H9 (cell line): ENCODE measurements around the gene PRKD3. TPM values are rescaled to one million over a fixed set of nuclear protein-coding genes. Genes with fewer than 3 reads are reported as not detected.

Experiments used
- DNase-seq: peaks from one replicate; pipeline ENCODE4 v3.0.0-alpha.2; 2017
- H2AFZ ChIP-seq: one replicate; pipeline ENCODE4 v1.6.1; 2013; ENCODE audit warnings: mild to moderate bottlenecking, low read length, control low read depth, moderate library complexity
- H2AK5ac ChIP-seq: 2 replicates; pipeline ENCODE4 v1.6.1; 2013; ENCODE audit warnings: low read length, control low read depth, mixed read lengths; ENCODE audit not compliant: insufficient read length
- H2BK120ac ChIP-seq: one replicate; pipeline ENCODE4 v1.6.1; 2013; ENCODE audit warnings: low read depth, mild to moderate bottlenecking, low read length, control low read depth, inconsistent platforms; ENCODE audit not compliant: poor library complexity, severe bottlenecking
- H2BK12ac ChIP-seq: 2 replicates; pipeline ENCODE4 v1.6.1; 2013; ENCODE audit warnings: low read length, control low read depth, mixed read lengths, low read depth; ENCODE audit not compliant: insufficient read length
- H2BK15ac ChIP-seq: 2 replicates; pipeline ENCODE4 v1.6.1; 2013; ENCODE audit warnings: low read depth, low read length, control low read depth
- H2BK20ac ChIP-seq: one replicate; pipeline ENCODE4 v1.6.1; 2013; ENCODE audit warnings: low read depth, mild to moderate bottlenecking, low read length, control low read depth, inconsistent platforms; ENCODE audit not compliant: poor library complexity, severe bottlenecking
- H2BK5ac ChIP-seq: 2 replicates; pipeline ENCODE4 v1.6.1; 2013; ENCODE audit warnings: low read length, control low read depth, mixed read lengths; ENCODE audit not compliant: insufficient read length
- H3K14ac ChIP-seq: 2 replicates; pipeline ENCODE4 v1.6.1; 2013; ENCODE audit warnings: low read length, control low read depth; ENCODE audit not compliant: insufficient read depth
- H3K18ac ChIP-seq: 2 replicates; pipeline ENCODE4 v1.6.1; 2013; ENCODE audit warnings: low read depth, mild to moderate bottlenecking, mixed read lengths, low read length, control low read depth; ENCODE audit not compliant: insufficient read length
- H3K23ac ChIP-seq: 2 replicates; pipeline ENCODE4 v1.6.1; 2013; ENCODE audit warnings: low read length, control low read depth, mixed read lengths, low read depth; ENCODE audit not compliant: insufficient read length
- H3K23me2 ChIP-seq: 2 replicates; pipeline ENCODE4 v1.6.1; 2013; ENCODE audit warnings: low read depth, mild to moderate bottlenecking, mixed read lengths, low read length, control low read depth; ENCODE audit not compliant: insufficient read length, poor library complexity, severe bottlenecking
- H3K27ac ChIP-seq: 2 replicates; pipeline ENCODE4 v1.5.1; 2013; ENCODE audit warnings: low read length, control low read depth, mixed read lengths, low read depth; ENCODE audit not compliant: insufficient read length
- H3K27me3 ChIP-seq: 2 replicates; pipeline ENCODE4 v1.6.1; 2013; ENCODE audit warnings: low read length, control low read depth, inconsistent platforms; ENCODE audit not compliant: insufficient read depth
- H3K4ac ChIP-seq: 2 replicates; pipeline ENCODE4 v1.6.1; 2013; ENCODE audit warnings: low read depth, mild to moderate bottlenecking, control low read depth, inconsistent platforms, low read length, moderate library complexity
- H3K4me1 ChIP-seq: 2 replicates; pipeline ENCODE4 v1.6.1; 2013; ENCODE audit warnings: low read length, control low read depth, inconsistent platforms; ENCODE audit not compliant: insufficient read depth
- H3K4me2 ChIP-seq: 2 replicates; pipeline ENCODE4 v1.6.1; 2013; ENCODE audit warnings: low read length, control low read depth, mixed read lengths; ENCODE audit not compliant: insufficient read length, insufficient read depth
- H3K56ac ChIP-seq: 2 replicates; pipeline ENCODE4 v1.6.1; 2013; ENCODE audit warnings: low read depth, mild to moderate bottlenecking, mixed read lengths, low read length, control low read depth; ENCODE audit not compliant: insufficient read length
- H3K79me1 ChIP-seq: 2 replicates; pipeline ENCODE4 v1.6.1; 2013; ENCODE audit warnings: low read depth, mild to moderate bottlenecking, moderate library complexity, low read length, control low read depth, inconsistent platforms; ENCODE audit not compliant: insufficient read depth, poor library complexity, severe bottlenecking
- H3K79me2 ChIP-seq: 2 replicates; pipeline ENCODE4 v1.6.1; 2013; ENCODE audit warnings: low read length, control low read depth, inconsistent platforms; ENCODE audit not compliant: insufficient read depth
- H3K9ac ChIP-seq: 2 replicates; pipeline ENCODE4 v1.6.1; 2013; ENCODE audit warnings: low read length, control low read depth, mixed read lengths; ENCODE audit not compliant: insufficient read length; ENCODE audit errors: extremely low read depth
- H3K9me3 ChIP-seq: one replicate; pipeline ENCODE4 v1.6.1; 2013; ENCODE audit warnings: low read depth, low read length, inconsistent platforms; ENCODE audit not compliant: control insufficient read depth
- H3T11ph ChIP-seq: one replicate; pipeline ENCODE4 v1.6.1; 2013; ENCODE audit warnings: mild to moderate bottlenecking, low read length, control low read depth, inconsistent platforms
- H4K20me1 ChIP-seq: one replicate; pipeline ENCODE4 v1.6.1; 2013; ENCODE audit not compliant: control insufficient read depth, insufficient read length, insufficient read depth
- H4K5ac ChIP-seq: 2 replicates; pipeline ENCODE4 v1.6.1; 2013; ENCODE audit warnings: low read depth, mild to moderate bottlenecking, mixed read lengths, low read length, control low read depth; ENCODE audit not compliant: insufficient read length
- H4K8ac ChIP-seq: replicated peaks from 2 replicates; pipeline ENCODE4 v1.6.1; 2013; ENCODE audit warnings: low read length, control low read depth, mixed read lengths, low read depth; ENCODE audit not compliant: insufficient read length
- H4K91ac ChIP-seq: 2 replicates; pipeline ENCODE4 v1.6.1; 2013; ENCODE audit warnings: low read depth, mild to moderate bottlenecking, moderate library complexity, mixed read lengths, low read length, control low read depth; ENCODE audit not compliant: insufficient read length
- H3K27ac Mint-ChIP-seq, 3 experiments: 2 replicates in 2 of 3; 3 replicates in 1 of 3; pipeline ENCODE4 v1.8.0; 2020 to 2021; ENCODE audit warnings: mixed read lengths in 3 of 3, mild to moderate bottlenecking in 1 of 3, moderate library complexity in 1 of 3
- H3K27me3 Mint-ChIP-seq: 2 replicates; pipeline ENCODE4 v1.8.0; 2021; ENCODE audit warnings: low read depth, mild to moderate bottlenecking, moderate library complexity, mixed read lengths
- H3K36me3 Mint-ChIP-seq, 3 experiments: 2 replicates in 2 of 3; 3 replicates in 1 of 3; pipeline ENCODE4 v1.8.0; 2020 to 2021; ENCODE audit warnings: low read depth in 3 of 3, mixed read lengths in 3 of 3; ENCODE audit not compliant: insufficient read depth in 1 of 3
- H3K4me1 Mint-ChIP-seq, 2 experiments: 2 replicates each; pipeline ENCODE4 v1.8.0; 2020; ENCODE audit warnings: mixed read lengths in 2 of 2
- H3K4me3 Mint-ChIP-seq, 2 experiments: 2 replicates in 1 of 2; 3 replicates in 1 of 2; pipeline ENCODE4 v1.8.0; 2020 to 2021; ENCODE audit warnings: mild to moderate bottlenecking in 2 of 2, mixed read lengths in 2 of 2, moderate library complexity in 1 of 2
- H3K9me3 Mint-ChIP-seq, 2 experiments: 2 replicates in 1 of 2; 3 replicates in 1 of 2; pipeline ENCODE4 v1.8.0; 2020; ENCODE audit warnings: mild to moderate bottlenecking in 2 of 2, mixed read lengths in 2 of 2, moderate library complexity in 1 of 2
- CTCF ChIP-seq: fragments of 200-600 bp; sonication (generic); conservative IDR thresholded peaks from 3 replicates; pipeline ENCODE4 v1.8.0; 2021; ENCODE audit warnings: antibody characterized with exemption, mild to moderate bottlenecking
- whole genome bisulfite sequencing: extraction: QIAGEN DNeasy Blood & Tissue Kit; methylation state at CpG from one replicate; pipeline ENCODE4 v1.1.7; 2013; ENCODE audit warnings: missing lambda C conversion rate, low lambda C conversion rate, mixed read lengths; ENCODE audit not compliant: insufficient read length; ENCODE audit errors: extremely low coverage; 5-methylcytosine and 5-hydroxymethylcytosine counted together
- total RNA-seq: library from RNA; stranded (reverse); gene quantifications from 2 replicates; pipeline ENCODE4 v1.2.1, GENCODE V29; 2021

Gene PRKD3
- total RNA-seq, 1 experiment from 2014 or later, result 63.3 TPM

- no peaks in the 10 kb centered on the region for H3K23me2 ChIP-seq
- Mint-ChIP-seq H3K4me3 (no peak overlapping the region), H3K9me3 (no peaks in the 10 kb centered on the region), H3K27ac (no peak overlapping the region), H3K4me1 (peaks cover 4 to 6% of the 10 kb centered on the region in 2 experiments), H3K36me3 (no peaks in the 10 kb centered on the region), H3K27me3 (no peaks in the 10 kb centered on the region)
- no peak overlapping the region for H2AK5ac ChIP-seq
- H4K20me1 ChIP-seq, result no peaks in the 10 kb centered on the region
- H3K27me3 ChIP-seq, result no peaks in the 10 kb centered on the region
- no peak overlapping the region for H2BK120ac ChIP-seq
- H4K91ac ChIP-seq, result no peak overlapping the region
- no peak overlapping the region for H2AFZ ChIP-seq
- no peak overlapping the region for H3K56ac ChIP-seq
- H2BK20ac ChIP-seq, result no peak overlapping the region
- H3K9ac ChIP-seq, result no peak overlapping the region
- no peak overlapping the region for H4K5ac ChIP-seq
- no peak overlapping the region for H3K18ac ChIP-seq
- H4K8ac ChIP-seq, result no peak overlapping the region
- no peak overlapping the region for H3K27ac ChIP-seq
- no peak overlapping the region for H2BK5ac ChIP-seq
- no peak overlapping the region for H3K4me2 ChIP-seq
- DNase-seq, result no peak
- no peak overlapping the region for H3T11ph ChIP-seq
- no peak overlapping the region for H2BK15ac ChIP-seq
- H3K79me1 ChIP-seq, result no peaks in the 10 kb centered on the region
- TF ChIP-seq CTCF, result no peak
- no peak overlapping the region for H2BK12ac ChIP-seq
- H3K4me1 ChIP-seq, result no peaks in the 10 kb centered on the region
- H3K79me2 ChIP-seq, result no peaks in the 10 kb centered on the region
- no peaks in the 10 kb centered on the region for H3K9me3 ChIP-seq
- WGBS, result no CpG with 5 or more reads among the region's 3 CpGs
- H3K4ac ChIP-seq, result no peak overlapping the region
- H3K14ac ChIP-seq, result no peak overlapping the region
- no peak overlapping the region for H3K23ac ChIP-seq
Observed at GRCh38 chr2:37358466-37358865, 33.8 kb upstream of the PRKD3 start.
